ENCODE results near the gene LMAN2.
A peak's percentile ranks its signal among the peaks of the same experiment; 100 is the strongest.
"Not testable (repeated sequence)": the region's sequence is repeated elsewhere in the genome, so short reads cannot be mapped to it uniquely, and the experiment has no call there.

The LMAN2 gene

GRCh38 chr5:177355162-177355867, 3.8 kb upstream of the LMAN2 start:
- in situ Hi-C loops (cut with MboI; ENCODE audit: low pct_unique_long_range_greater_than_20kb, low sequenced_read_pairs): no loop called here
- DNase-seq: no peak

- DNase-seq: no peak
- in situ Hi-C loops (cut with MboI; ENCODE audit: low pct_unique_long_range_greater_than_20kb, low sequenced_read_pairs): no loop called here
Measured at GRCh38 chr5:177354711-177355110, 3.2 kb upstream of the LMAN2 start.

GRCh38 chr5:177354256-177354655, 2.8 kb upstream of the LMAN2 start:
- DNase-seq: no peak
- in situ Hi-C loops (cut with MboI; ENCODE audit: low pct_unique_long_range_greater_than_20kb, low sequenced_read_pairs): no loop called here

- in situ Hi-C loops (cut with MboI; ENCODE audit: low pct_unique_long_range_greater_than_20kb, low sequenced_read_pairs): no loop called here
- peak; percentile 83 for DNase-seq
Measured at GRCh38 chr5:177353093-177353492, 1.6 kb upstream of the LMAN2 start.

- in situ Hi-C loops (cut with MboI; ENCODE audit: low pct_unique_long_range_greater_than_20kb, low sequenced_read_pairs): no loop called here
- DNase-seq: no peak
Measured at GRCh38 chr5:177350776-177351391, 584 bp downstream of the LMAN2 start.

GRCh38 chr5:177349762-177350161, 1.7 kb downstream of the LMAN2 start:
- in situ Hi-C loops (cut with MboI; ENCODE audit: low pct_unique_long_range_greater_than_20kb, low sequenced_read_pairs): no loop called here
- DNase-seq: no peak

- in situ Hi-C loops (cut with MboI; ENCODE audit: low pct_unique_long_range_greater_than_20kb, low sequenced_read_pairs): no loop called here
- DNase-seq: no peak
Measured at GRCh38 chr5:177349362-177349647, 2.2 kb downstream of the LMAN2 start.

GRCh38 chr5:177347699-177348098, 3.8 kb downstream of the LMAN2 start:
- no peak for DNase-seq
- in situ Hi-C loops (cut with MboI; ENCODE audit: low pct_unique_long_range_greater_than_20kb, low sequenced_read_pairs): no loop called here

GRCh38 chr5:177346820-177347219, 4.6 kb downstream of the LMAN2 start:
- in situ Hi-C loops (cut with MboI; ENCODE audit: low pct_unique_long_range_greater_than_20kb, low sequenced_read_pairs): no loop called here
- DNase-seq: no peak

- DNase-seq: no peak
- in situ Hi-C loops (cut with MboI; ENCODE audit: low pct_unique_long_range_greater_than_20kb, low sequenced_read_pairs): no loop called here
Measured at GRCh38 chr5:177344891-177345290, 6.6 kb downstream of the LMAN2 start.

GRCh38 chr5:177343777-177344176, 7.7 kb downstream of the LMAN2 start:
- no peak for DNase-seq
- in situ Hi-C loops (cut with MboI; ENCODE audit: low pct_unique_long_range_greater_than_20kb, low sequenced_read_pairs): no loop called here

GRCh38 chr5:177343000-177343399, 8.5 kb downstream of the LMAN2 start:
- in situ Hi-C loops (cut with MboI; ENCODE audit: low pct_unique_long_range_greater_than_20kb, low sequenced_read_pairs): not testable (repeated sequence)

GRCh38 chr5:177339107-177339638, 12.3 kb downstream of the LMAN2 start:
- no peak for DNase-seq
- in situ Hi-C loops (cut with MboI; ENCODE audit: low pct_unique_long_range_greater_than_20kb, low sequenced_read_pairs): no loop called here

More at GRCh38 chr5:177343000-177343399, 8.5 kb downstream of the LMAN2 start:
- not testable (repeated sequence) for DNase-seq

- in situ Hi-C loops (cut with MboI; ENCODE audit: low pct_unique_long_range_greater_than_20kb, low sequenced_read_pairs): no loop called here
- no peak for DNase-seq
Measured at GRCh38 chr5:177338251-177339106, 13.0 kb downstream of the LMAN2 start.

- no peak for DNase-seq
- in situ Hi-C loops (cut with MboI; ENCODE audit: low pct_unique_long_range_greater_than_20kb, low sequenced_read_pairs): no loop called here
Measured at GRCh38 chr5:177336603-177337494, 14.6 kb downstream of the LMAN2 start.

GRCh38 chr5:177336112-177336511, 15.4 kb downstream of the LMAN2 start:
- DNase-seq: peak; percentile 58
- in situ Hi-C loops (cut with MboI; ENCODE audit: low pct_unique_long_range_greater_than_20kb, low sequenced_read_pairs): no loop called here

GRCh38 chr5:177335701-177336065, 15.8 kb downstream of the LMAN2 start:
- no peak for DNase-seq
- in situ Hi-C loops (cut with MboI; ENCODE audit: low pct_unique_long_range_greater_than_20kb, low sequenced_read_pairs): no loop called here

- DNase-seq: no peak
- in situ Hi-C loops (cut with MboI; ENCODE audit: low pct_unique_long_range_greater_than_20kb, low sequenced_read_pairs): no loop called here
Measured at GRCh38 chr5:177334781-177335700, 16.4 kb downstream of the LMAN2 start.
